Natural killer cell (primary cell): Measurements from ENCODE around the gene NETO2. TPM values are rescaled to one million over a fixed set of nuclear protein-coding genes. Genes with fewer than 3 reads are reported as not detected.

Experiments
- ATAC-seq, 3 donors: fragments of 150-1000 bp in 2 of 3; fragments of 200-7000 bp in 1 of 3; cut with Tn5 transposase; 1 replicate in 1 of 3; 2 replicates in 2 of 3; pipeline ENCODE4 v1.10.0; 2021; ENCODE audit warnings: mild to moderate bottlenecking in 2 of 3, moderate library complexity in 2 of 3
- DNase-seq, 2 donors: peaks; one replicate each; pipeline versions ENCODE4 v3.0.0 to v3.0.0-alpha.2; 2013 to 2021; ENCODE audit warnings: mixed read lengths in 1 of 2
- H3K27ac ChIP-seq: one replicate; pipeline ENCODE4 v1.5.1; 2013; ENCODE audit warnings: mild to moderate bottlenecking, low read length
- H3K27me3 ChIP-seq: one replicate; pipeline ENCODE4 v1.6.1; 2013; ENCODE audit warnings: low read length; ENCODE audit not compliant: control insufficient read depth, insufficient read depth
- H3K36me3 ChIP-seq: one replicate; pipeline ENCODE4 v1.6.1; 2013; ENCODE audit warnings: low read length; ENCODE audit not compliant: control insufficient read depth, insufficient read depth
- H3K4me1 ChIP-seq: one replicate; pipeline ENCODE4 v1.6.1; 2013; ENCODE audit warnings: low read length; ENCODE audit not compliant: control insufficient read depth, insufficient read depth
- H3K4me3 ChIP-seq: one replicate; pipeline ENCODE4 v1.5.1; 2013; ENCODE audit warnings: low read length
- H3K9me3 ChIP-seq: one replicate; pipeline ENCODE4 v1.6.1; 2013; ENCODE audit warnings: low read length; ENCODE audit not compliant: control insufficient read depth, insufficient read depth
- H3K27ac Mint-ChIP-seq, 2 donors: one replicate each; pipeline ENCODE4 v1.8.0; 2022; ENCODE audit warnings: mild to moderate bottlenecking in 2 of 2, mixed read lengths in 2 of 2, moderate library complexity in 1 of 2
- H3K27me3 Mint-ChIP-seq, 2 donors: one replicate each; pipeline ENCODE4 v1.8.0; 2022; ENCODE audit warnings: low read depth in 2 of 2, mixed read lengths in 2 of 2
- H3K36me3 Mint-ChIP-seq: one replicate; pipeline ENCODE4 v1.8.0; 2022; ENCODE audit warnings: mixed read lengths
- H3K4me1 Mint-ChIP-seq, 2 donors: one replicate each; pipeline ENCODE4 v1.8.0; 2022; ENCODE audit warnings: mixed read lengths in 2 of 2
- H3K4me3 Mint-ChIP-seq: one replicate; pipeline ENCODE4 v1.8.0; 2022; ENCODE audit warnings: mild to moderate bottlenecking, moderate library complexity, mixed read lengths
- H3K9me3 Mint-ChIP-seq, 2 donors: one replicate each; pipeline ENCODE4 v1.8.0; 2022; ENCODE audit warnings: mixed read lengths in 2 of 2
- WGBS: methylation state at CpG from one replicate; pipeline ENCODE4 v1.1.7; 2013; ENCODE audit warnings: missing lambda C conversion rate; ENCODE audit not compliant: insufficient coverage; 5-methylcytosine and 5-hydroxymethylcytosine counted together
- intact Hi-C: fragments of 100-400 bp; cut with micrococcal nuclease; formaldehyde crosslinking; loops from one replicate; pipeline ENCODE4 v1.14.2; 2022
- total RNA-seq, 4 donors: library from RNA; stranded (reverse); fragments of 120-200 nt in 1 of 4; gene quantifications; one replicate each; pipeline versions ENCODE4 v1.2.3 to v1.2.4, GENCODE V29; 2013 to 2022
- TF ChIP-seq, protein P1 (sequence below): fragments of 200-600 bp; IDR thresholded peaks from one replicate; pipeline ENCODE4 v1.8.0; 2022; ENCODE audit warnings: antibody characterized with exemption

NETO2 gene
- total RNA-seq, 3 donors from 2014 or later (not counting 1 experiment from before 2014, with no cell fraction given): 0.40 to 0.48 TPM; not detected in 1

DNA sequence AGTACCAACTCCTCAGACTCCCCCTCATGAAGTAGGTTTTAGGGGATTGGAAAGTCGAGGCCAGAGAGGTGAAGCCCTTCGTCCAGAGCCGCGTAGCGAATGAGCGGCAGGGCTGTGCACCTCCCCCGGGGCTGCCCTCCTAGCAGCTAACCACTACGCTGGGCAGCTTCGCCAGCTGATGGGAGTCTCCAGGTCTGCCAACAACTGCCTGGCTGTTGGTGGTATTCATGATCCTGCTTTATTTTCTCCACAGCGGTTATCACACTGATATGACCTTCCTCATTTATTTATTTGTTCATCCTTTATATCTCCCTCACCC, 773 bp upstream of the NETO2 start:
- H3K27me3 Mint-ChIP-seq: peaks cover 28 to 54% of the 10 kb centered on the region in 2 donors
- WGBS: 18% methylated on average over 10 of the region's 10 CpGs
- DNase-seq (no peak), ATAC-seq (no peak)
- Histone ChIP-seq H3K4me3 (peak overlapping the region; percentile 34), H3K27me3 (peaks cover 25% of the 10 kb centered on the region), H3K36me3 (no peaks in the 10 kb centered on the region), H3K27ac (no peak overlapping the region), H3K9me3 (no peaks in the 10 kb centered on the region), H3K4me1 (peaks cover 16% of the 10 kb centered on the region)
- H3K27ac Mint-ChIP-seq: peak overlapping the region; percentile 36 to 69
- peaks cover 19 to 22% of the 10 kb centered on the region in 2 donors for H3K4me1 Mint-ChIP-seq
- H3K36me3 Mint-ChIP-seq: no peaks in the 10 kb centered on the region
- peak overlapping the region; percentile 87 for H3K4me3 Mint-ChIP-seq
- TF ChIP-seq, protein P1, sequence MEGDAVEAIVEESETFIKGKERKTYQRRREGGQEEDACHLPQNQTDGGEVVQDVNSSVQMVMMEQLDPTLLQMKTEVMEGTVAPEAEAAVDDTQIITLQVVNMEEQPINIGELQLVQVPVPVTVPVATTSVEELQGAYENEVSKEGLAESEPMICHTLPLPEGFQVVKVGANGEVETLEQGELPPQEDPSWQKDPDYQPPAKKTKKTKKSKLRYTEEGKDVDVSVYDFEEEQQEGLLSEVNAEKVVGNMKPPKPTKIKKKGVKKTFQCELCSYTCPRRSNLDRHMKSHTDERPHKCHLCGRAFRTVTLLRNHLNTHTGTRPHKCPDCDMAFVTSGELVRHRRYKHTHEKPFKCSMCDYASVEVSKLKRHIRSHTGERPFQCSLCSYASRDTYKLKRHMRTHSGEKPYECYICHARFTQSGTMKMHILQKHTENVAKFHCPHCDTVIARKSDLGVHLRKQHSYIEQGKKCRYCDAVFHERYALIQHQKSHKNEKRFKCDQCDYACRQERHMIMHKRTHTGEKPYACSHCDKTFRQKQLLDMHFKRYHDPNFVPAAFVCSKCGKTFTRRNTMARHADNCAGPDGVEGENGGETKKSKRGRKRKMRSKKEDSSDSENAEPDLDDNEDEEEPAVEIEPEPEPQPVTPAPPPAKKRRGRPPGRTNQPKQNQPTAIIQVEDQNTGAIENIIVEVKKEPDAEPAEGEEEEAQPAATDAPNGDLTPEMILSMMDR: no peak
- intact Hi-C loops: loop anchor here (5.0 kb wide), 1 partner anchor 107 kb away; no protein-coding TSS in a partner anchor
- no peaks in the 10 kb centered on the region for H3K9me3 Mint-ChIP-seq

GRCh38 chr16:47142821-47143676, 696 bp downstream of the NETO2 start:
- TF ChIP-seq, protein P1: peak; percentile 43
- no peaks in the 10 kb centered on the region for H3K36me3 Mint-ChIP-seq
- peak overlapping the region; percentile 37 for H3K4me3 ChIP-seq
- peak overlapping the region; percentile 81 for H3K4me3 Mint-ChIP-seq
- peaks cover 32 to 67% of the 10 kb centered on the region in 2 donors for H3K27me3 Mint-ChIP-seq
- no peaks in the 10 kb centered on the region for H3K36me3 ChIP-seq
- no peaks in the 10 kb centered on the region for H3K9me3 Mint-ChIP-seq
- no peaks in the 10 kb centered on the region for H3K9me3 ChIP-seq
- H3K27ac ChIP-seq: no peak overlapping the region
- H3K4me1 Mint-ChIP-seq: peaks cover 19 to 22% of the 10 kb centered on the region in 2 donors
- intact Hi-C loops: loop anchor here (5.0 kb wide), 1 partner anchor 106 kb away; no protein-coding TSS in a partner anchor
- peaks cover 16% of the 10 kb centered on the region for H3K4me1 ChIP-seq
- H3K27me3 ChIP-seq: peaks cover 25% of the 10 kb centered on the region
- DNase-seq (peak; percentile 44 to 76), ATAC-seq (peak; percentile 53 to 75 (median 61))
- WGBS: 1% methylated on average over 111 of the region's 111 CpGs
- H3K27ac Mint-ChIP-seq: no peak overlapping the region

GRCh38 chr16:47142486-47142820, 1.3 kb downstream of the NETO2 start:
- WGBS: 0% methylated on average over 1 of the region's 8 CpGs
- Mint-ChIP-seq H3K9me3 (no peaks in the 10 kb centered on the region), H3K27ac (no peak overlapping the region), H3K36me3 (no peaks in the 10 kb centered on the region), H3K27me3 (peaks cover 32 to 72% of the 10 kb centered on the region in 2 donors), H3K4me1 (peaks cover 19 to 22% of the 10 kb centered on the region in 2 donors), H3K4me3 (peak overlapping the region; percentile 81)
- Histone ChIP-seq H3K36me3 (no peaks in the 10 kb centered on the region), H3K27me3 (peaks cover 25% of the 10 kb centered on the region), H3K4me3 (no peak overlapping the region), H3K4me1 (peaks cover 16% of the 10 kb centered on the region), H3K27ac (no peak overlapping the region), H3K9me3 (no peaks in the 10 kb centered on the region)
- ATAC-seq (no peak), DNase-seq (peak in 1 of 2 donors; percentile 27)
- TF ChIP-seq, protein P1: no peak
- intact Hi-C loops: loop anchor here (5.0 kb wide), 1 partner anchor 105 kb away; no protein-coding TSS in a partner anchor
